ENCODE measurements around the gene SEC31B. TPM values are rescaled to one million over a fixed set of nuclear protein-coding genes. Genes with fewer than 3 reads are reported as not detected.

The SEC31B gene
- polyA plus RNA-seq, 1 donor (not counting 4 experiments of a cell fraction or from before 2014, with no cell fraction given), result 4.9 TPM

GRCh38 chr10:100481462-100482081, 38.1 kb downstream of the SEC31B start:
- dilution Hi-C loops (cut with MboI; ENCODE audit: extremely low pct_ligation_motif_present, low sequenced_read_pairs), result no loop called here
- no peaks in the 10 kb centered on the region for H3K79me2 ChIP-seq (ENCODE audit: control insufficient read depth, insufficient read depth, low read length)
- peak; percentile 97 for FAIRE-seq

GRCh38 chr10:100480002-100480401, 39.7 kb downstream of the SEC31B start:
- Histone ChIP-seq H3K9me3 (ENCODE audit: control insufficient read depth, low read depth, low read length) (no peaks in the 10 kb centered on the region), H3K4me2 (ENCODE audit: control insufficient read depth, extremely low read depth, insufficient read depth, low read depth, low read length) (no peak overlapping the region), H3K36me3 (ENCODE audit: control insufficient read depth in 2 of 2, extremely low read depth in 1 of 2, insufficient read depth in 2 of 2, low read length in 2 of 2) (no peaks in the 10 kb centered on the region), H3K9me1 (ENCODE audit: control insufficient read depth, extremely low read depth, insufficient read depth, low read length) (no peaks in the 10 kb centered on the region), H3K4me1 (ENCODE audit: control insufficient read depth, extremely low read depth, insufficient read depth, low read length) (peaks cover 10% of the 10 kb centered on the region), H4K20me1 (ENCODE audit: control insufficient read depth, extremely low read depth, insufficient read depth, low read length) (peaks cover 3% of the 10 kb centered on the region), H3K27me3 (ENCODE audit: control insufficient read depth, extremely low read depth, insufficient read depth, low read length) (peaks cover 37% of the 10 kb centered on the region), H2AFZ (ENCODE audit: control insufficient read depth, low read length) (no peak overlapping the region), H3K27ac (ENCODE audit: control insufficient read depth, insufficient read depth, low read length) (no peak overlapping the region), H3K4me3 (ENCODE audit: control insufficient read depth in 2 of 3, extremely low read depth in 1 of 3, insufficient read depth in 2 of 3, low read depth in 1 of 3, low read length in 3 of 3) (no peak overlapping the region), H3K79me2 (ENCODE audit: control insufficient read depth, insufficient read depth, low read length) (no peaks in the 10 kb centered on the region), H3K9ac (ENCODE audit: control insufficient read depth, extremely low read depth, insufficient read depth, low read length) (no peak overlapping the region)
- dilution Hi-C loops (cut with MboI; ENCODE audit: extremely low pct_ligation_motif_present, low sequenced_read_pairs), result no loop called here
- no peak for DNase-seq (ENCODE audit: low read depth, low spot score)
- FAIRE-seq, result no peak
- TF ChIP-seq CTCF (optimal IDR thresholded peaks at IDR 0.05 in 1 of 3, IDR thresholded peaks at IDR 0.05 in 1 of 3, conservative IDR thresholded peaks at IDR 0.05 in 1 of 3; ENCODE audit: extremely low read depth in 1 of 3, insufficient read depth in 2 of 3, low read length in 3 of 3) (no peak), EZH2 (IDR thresholded peaks at IDR 0.05; ENCODE audit: low read length) (no peak)

More at GRCh38 chr10:100481462-100482081, 38.1 kb downstream of the SEC31B start:
- H3K9ac ChIP-seq (ENCODE audit: control insufficient read depth, extremely low read depth, insufficient read depth, low read length), result peak overlapping the region; percentile 30
- H3K4me3 ChIP-seq (ENCODE audit: control insufficient read depth in 2 of 3, extremely low read depth in 1 of 3, insufficient read depth in 2 of 3, low read depth in 1 of 3, low read length in 3 of 3), result peak overlapping the region; percentile 26 to 77 (median 66)
- no peak overlapping the region for H3K27ac ChIP-seq (ENCODE audit: control insufficient read depth, insufficient read depth, low read length)
- H3K36me3 ChIP-seq (ENCODE audit: control insufficient read depth in 2 of 2, extremely low read depth in 1 of 2, insufficient read depth in 2 of 2, low read length in 2 of 2), result peaks cover 0 to 1% of the 10 kb centered on the region in 2 experiments
- no peaks in the 10 kb centered on the region for H3K9me1 ChIP-seq (ENCODE audit: control insufficient read depth, extremely low read depth, insufficient read depth, low read length)
- H3K27me3 ChIP-seq (ENCODE audit: control insufficient read depth, extremely low read depth, insufficient read depth, low read length), result peaks cover 37% of the 10 kb centered on the region
- peaks cover 10% of the 10 kb centered on the region for H3K4me1 ChIP-seq (ENCODE audit: control insufficient read depth, extremely low read depth, insufficient read depth, low read length)
- peak overlapping the region; percentile 96 for H3K4me2 ChIP-seq (ENCODE audit: control insufficient read depth, extremely low read depth, insufficient read depth, low read depth, low read length)
- H4K20me1 ChIP-seq (ENCODE audit: control insufficient read depth, extremely low read depth, insufficient read depth, low read length), result peaks cover 3% of the 10 kb centered on the region
- no peaks in the 10 kb centered on the region for H3K9me3 ChIP-seq (ENCODE audit: control insufficient read depth, low read depth, low read length)
- H2AFZ ChIP-seq (ENCODE audit: control insufficient read depth, low read length), result peak overlapping the region; percentile 81
- TF ChIP-seq EZH2 (IDR thresholded peaks at IDR 0.05; ENCODE audit: low read length) (no peak), CTCF (optimal IDR thresholded peaks at IDR 0.05 in 1 of 3, IDR thresholded peaks at IDR 0.05 in 1 of 3, conservative IDR thresholded peaks at IDR 0.05 in 1 of 3; ENCODE audit: extremely low read depth in 1 of 3, insufficient read depth in 2 of 3, low read length in 3 of 3) (peak in 1 of 3 experiments; percentile 12)
- DNase-seq (ENCODE audit: low read depth, low spot score), result peak; percentile 50
